Transverse colon (tissue), 4 donors: ENCODE measurements around the gene PTF1A. TPM values are rescaled to one million over a fixed set of nuclear protein-coding genes. Genes with fewer than 3 reads are reported as not detected.

Experiments used
- DNase-seq: peaks from one replicate; pipeline ENCODE4 v3.0.0-alpha.2; 2019
- H3K27ac ChIP-seq, 4 donors: fragments of 200-600 bp; sonication (generic); 2 replicates each; pipeline ENCODE4 v1.5.1; 2016 to 2018; ENCODE audit warnings: inconsistent platforms in 4 of 4
- H3K27me3 ChIP-seq: fragments of 200-600 bp; sonication (generic); 2 replicates; pipeline ENCODE4 v1.5.1; 2017; ENCODE audit warnings: inconsistent platforms
- H3K36me3 ChIP-seq, 4 donors: fragments of 200-600 bp; sonication (generic); 2 replicates each; pipeline ENCODE4 v1.5.1; 2017 to 2019; ENCODE audit warnings: inconsistent platforms in 4 of 4
- H3K4me1 ChIP-seq, 4 donors: fragments of 200-600 bp; sonication (generic); 2 replicates each; pipeline ENCODE4 v1.5.1; 2017 to 2020; ENCODE audit warnings: inconsistent platforms in 4 of 4
- H3K4me3 ChIP-seq, 4 donors: fragments of 200-600 bp; sonication (generic); 1 replicate in 1 of 4; 2 replicates in 3 of 4; pipeline versions ENCODE4 v1.5.1 to v1.6.1; 2017 to 2019; ENCODE audit warnings: inconsistent platforms in 4 of 4
- H3K9me3 ChIP-seq, 2 donors: fragments of 200-600 bp; sonication (generic); 2 replicates each; pipeline ENCODE4 v1.5.1; 2017 to 2019; ENCODE audit warnings: inconsistent platforms in 2 of 2
- EP300 ChIP-seq: sonication (generic); formaldehyde crosslinking; IDR thresholded peaks from one replicate; pipeline ENCODE4 v1.6.1; 2017; ENCODE audit warnings: antibody characterized with exemption, low read depth
- POLR2A ChIP-seq: fragments of 450-650 bp; IDR thresholded peaks from one replicate; pipeline ENCODE4 v1.6.1; 2016; ENCODE audit warnings: antibody characterized with exemption, mild to moderate bottlenecking, moderate library complexity
- POLR2AphosphoS5 ChIP-seq, 3 donors: sonication (generic); formaldehyde crosslinking; IDR thresholded peaks; one replicate each; pipeline ENCODE4 v1.6.1; 2016; ENCODE audit warnings: antibody characterized with exemption in 3 of 3
- whole genome bisulfite sequencing, 2 donors: methylation state at CpG; one replicate each; pipeline ENCODE4 v1.1.5; 2018; ENCODE audit warnings: low coverage in 1 of 2; 5-methylcytosine and 5-hydroxymethylcytosine counted together
- in situ Hi-C, 4 donors: fragments of 200-750 bp; cut with MboI; loops; one replicate each; pipeline versions ENCODE4 v1.15.0 to v1.15.1; 2017; ENCODE audit warnings: low sequenced_read_pairs in 3 of 4, low pct_ligation_motif_present in 1 of 4, low pct_unique_long_range_greater_than_20kb in 1 of 4
- intact Hi-C: fragments of 100-400 bp; cut with DNase I; formaldehyde crosslinking; loops from one replicate; pipeline ENCODE4 v1.15.1; 2023; ENCODE audit warnings: low total_unique reads
- total RNA-seq, 4 donors: library from RNA; depleted of rRNA; stranded (reverse); fragments of >200 nt; gene quantifications; one replicate each; pipeline ENCODE4 v1.1.0, GENCODE V29; 2016
- TF ChIP-seq, protein P1 (sequence below), 5 experiments: fragments of 200-600 bp in 3 of 5; fragments of 450-650 bp in 2 of 5; sonication (generic) in 3 of 5; IDR thresholded peaks; 1 replicate in 2 of 5; 2 replicates in 3 of 5; pipeline ENCODE4 v1.5.1; 2016 to 2017; ENCODE audit warnings: antibody characterized with exemption in 5 of 5, inconsistent platforms in 3 of 5, mild to moderate bottlenecking in 2 of 5, moderate library complexity in 1 of 5

The PTF1A gene
- total RNA-seq, 4 donors from 2014 or later: not detected

GRCh38 chr10:23186697-23187096 lies 5.4 kb upstream of the PTF1A start:
- H3K27ac ChIP-seq: no peak overlapping the region
- intact Hi-C loops: no loop called here
- TF ChIP-seq EP300 (no peak), POLR2A (no peak), POLR2AphosphoS5 (IDR thresholded peaks at IDR 0.05) (no peak)
- TF ChIP-seq, protein P1, sequence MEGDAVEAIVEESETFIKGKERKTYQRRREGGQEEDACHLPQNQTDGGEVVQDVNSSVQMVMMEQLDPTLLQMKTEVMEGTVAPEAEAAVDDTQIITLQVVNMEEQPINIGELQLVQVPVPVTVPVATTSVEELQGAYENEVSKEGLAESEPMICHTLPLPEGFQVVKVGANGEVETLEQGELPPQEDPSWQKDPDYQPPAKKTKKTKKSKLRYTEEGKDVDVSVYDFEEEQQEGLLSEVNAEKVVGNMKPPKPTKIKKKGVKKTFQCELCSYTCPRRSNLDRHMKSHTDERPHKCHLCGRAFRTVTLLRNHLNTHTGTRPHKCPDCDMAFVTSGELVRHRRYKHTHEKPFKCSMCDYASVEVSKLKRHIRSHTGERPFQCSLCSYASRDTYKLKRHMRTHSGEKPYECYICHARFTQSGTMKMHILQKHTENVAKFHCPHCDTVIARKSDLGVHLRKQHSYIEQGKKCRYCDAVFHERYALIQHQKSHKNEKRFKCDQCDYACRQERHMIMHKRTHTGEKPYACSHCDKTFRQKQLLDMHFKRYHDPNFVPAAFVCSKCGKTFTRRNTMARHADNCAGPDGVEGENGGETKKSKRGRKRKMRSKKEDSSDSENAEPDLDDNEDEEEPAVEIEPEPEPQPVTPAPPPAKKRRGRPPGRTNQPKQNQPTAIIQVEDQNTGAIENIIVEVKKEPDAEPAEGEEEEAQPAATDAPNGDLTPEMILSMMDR (IDR thresholded peaks at IDR 0.05): no peak
- no peak for DNase-seq
- no peaks in the 10 kb centered on the region for H3K4me1 ChIP-seq
- H3K36me3 ChIP-seq: no peaks in the 10 kb centered on the region
- in situ Hi-C loops: no loop called here
- WGBS, 2 donors: 5 to 7% methylated on average over 2 to 5 of the region's 5 CpGs
- H3K27me3 ChIP-seq: peaks cover 38% of the 10 kb centered on the region
- no peak overlapping the region for H3K4me3 ChIP-seq
- no peaks in the 10 kb centered on the region for H3K9me3 ChIP-seq

GRCh38 chr10:23187155-23187554 lies 5.0 kb upstream of the PTF1A start:
- no peak overlapping the region for H3K27ac ChIP-seq
- TF ChIP-seq POLR2A (no peak), POLR2AphosphoS5 (IDR thresholded peaks at IDR 0.05) (no peak), EP300 (no peak)
- TF ChIP-seq, protein P1 (IDR thresholded peaks at IDR 0.05): no peak
- in situ Hi-C loops (no loop called here), intact Hi-C loops (no loop called here)
- H3K4me3 ChIP-seq: no peak overlapping the region
- 67% methylated on average over 1 of the region's 1 CpG; no CpG with 5 or more reads in 1 of the 2 donors for WGBS, 2 donors
- peaks cover 41% of the 10 kb centered on the region for H3K27me3 ChIP-seq
- no peak for DNase-seq
- peaks cover 0 to 4% (median 1%) of the 10 kb centered on the region in 4 donors for H3K4me1 ChIP-seq
- no peaks in the 10 kb centered on the region for H3K9me3 ChIP-seq
- no peaks in the 10 kb centered on the region for H3K36me3 ChIP-seq

GRCh38 chr10:23189024-23189423 lies 3.1 kb upstream of the PTF1A start:
- intact Hi-C loops (no loop called here), in situ Hi-C loops (no loop called here)
- Histone ChIP-seq H3K27me3 (peaks cover 55% of the 10 kb centered on the region), H3K36me3 (no peaks in the 10 kb centered on the region), H3K4me3 (no peak overlapping the region), H3K27ac (no peak overlapping the region), H3K4me1 (peaks cover 0 to 8% (median 3%) of the 10 kb centered on the region in 4 donors), H3K9me3 (no peaks in the 10 kb centered on the region)
- no peak for DNase-seq
- no peak for TF ChIP-seq POLR2A
- TF ChIP-seq, protein P1 (IDR thresholded peaks at IDR 0.05): no peak
- TF ChIP-seq EP300: no peak
- no peak for TF ChIP-seq POLR2AphosphoS5 (IDR thresholded peaks at IDR 0.05)
- WGBS, 2 donors: 17 to 46% methylated on average over 2 to 5 of the region's 5 CpGs

DNA sequence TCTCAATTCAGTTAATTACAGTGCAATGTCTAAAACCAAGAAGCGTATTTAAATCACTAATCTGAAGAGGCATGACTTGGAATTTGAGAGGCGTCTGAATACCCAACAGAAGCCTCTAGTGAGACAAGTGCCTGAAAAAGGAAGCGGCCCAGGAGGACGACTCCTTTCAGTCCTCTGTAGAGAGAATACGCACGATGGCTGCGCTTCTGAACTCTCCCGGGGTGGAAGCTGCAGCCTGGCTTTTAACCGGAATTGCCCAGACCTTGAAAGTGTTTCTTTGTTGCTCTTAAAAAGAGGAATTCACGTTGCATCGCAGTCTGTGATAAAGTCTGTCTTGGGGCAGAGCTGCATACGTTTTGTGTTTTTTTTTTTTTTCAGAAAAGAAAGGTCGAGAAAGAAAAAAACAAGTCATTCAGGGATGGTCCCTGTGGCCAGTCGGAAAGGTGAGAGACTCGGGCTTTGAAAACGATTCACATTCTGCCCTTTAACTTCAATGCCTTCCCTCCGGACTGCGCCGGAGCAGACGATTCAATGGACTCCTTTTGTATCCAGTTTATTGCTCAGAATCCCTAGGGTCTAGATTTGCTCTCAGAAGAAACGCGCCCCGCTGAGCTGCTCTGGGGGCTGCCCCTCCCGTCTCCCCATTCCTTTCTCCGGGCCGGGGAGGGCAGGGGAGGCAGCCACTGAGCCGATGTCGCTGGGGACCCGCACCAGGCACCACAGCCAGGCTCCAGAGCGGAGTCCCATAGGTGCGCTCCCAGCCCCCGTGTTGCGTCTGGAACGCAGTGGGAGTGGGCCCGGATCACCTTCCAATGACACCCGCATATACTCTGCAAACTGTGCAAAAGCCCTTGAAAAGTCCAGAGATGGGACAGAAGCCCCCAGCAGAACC lies 994 bp upstream of the PTF1A start:
- no peak overlapping the region for H3K4me3 ChIP-seq
- H3K27ac ChIP-seq: no peak overlapping the region
- H3K9me3 ChIP-seq: no peaks in the 10 kb centered on the region
- no peaks in the 10 kb centered on the region for H3K36me3 ChIP-seq
- peaks cover 0 to 11% (median 3%) of the 10 kb centered on the region in 4 donors for H3K4me1 ChIP-seq
- no peak for DNase-seq
- in situ Hi-C loops: no loop called here
- TF ChIP-seq, protein P1 (IDR thresholded peaks at IDR 0.05): no peak
- TF ChIP-seq EP300 (no peak), POLR2AphosphoS5 (IDR thresholded peaks at IDR 0.05) (no peak), POLR2A (no peak)
- H3K27me3 ChIP-seq: peaks cover 75% of the 10 kb centered on the region
- 6 to 9% methylated on average over 11 to 36 of the region's 36 CpGs for WGBS, 2 donors
- intact Hi-C loops: no loop called here
